Liver (tissue), 9 donors: ENCODE measurements around the gene CHP1. TPM values are rescaled to one million over a fixed set of nuclear protein-coding genes. Genes with fewer than 3 reads are reported as not detected.

Experiments
- DNase-seq: peaks from one replicate; pipeline ENCODE4 v3.0.0-alpha.2; 2017; ENCODE audit warnings: low spot score
- H3K27ac ChIP-seq, 2 donors: one replicate each; pipeline ENCODE4 v1.7.0; 2013; ENCODE audit warnings: inconsistent platforms in 2 of 2, low read length in 2 of 2, control low read depth in 1 of 2, low read depth in 1 of 2, mild to moderate bottlenecking in 1 of 2
- H3K27me3 ChIP-seq, 4 donors: one replicate each; pipeline versions ENCODE4 v1.6.1 to v1.7.0; 2013; ENCODE audit warnings: low read length in 3 of 4, inconsistent platforms in 1 of 4, mild to moderate bottlenecking in 1 of 4, moderate library complexity in 1 of 4; ENCODE audit not compliant: control insufficient read depth in 4 of 4, insufficient read depth in 4 of 4
- H3K36me3 ChIP-seq, 4 donors: one replicate each; pipeline versions ENCODE4 v1.6.1 to v1.7.0; 2013; ENCODE audit warnings: low read length in 3 of 4, mild to moderate bottlenecking in 3 of 4, low read depth in 1 of 4, moderate library complexity in 1 of 4; ENCODE audit not compliant: control insufficient read depth in 4 of 4, insufficient read depth in 3 of 4
- H3K4me1 ChIP-seq, 4 donors: one replicate each; pipeline versions ENCODE4 v1.6.1 to v1.7.0; 2013; ENCODE audit warnings: low read length in 3 of 4, mild to moderate bottlenecking in 3 of 4, moderate library complexity in 1 of 4; ENCODE audit not compliant: control insufficient read depth in 4 of 4, insufficient read depth in 4 of 4
- H3K4me3 ChIP-seq, 3 donors: one replicate each; pipeline versions ENCODE4 v1.6.1 to v1.7.0; 2013; ENCODE audit warnings: low read length in 3 of 3, control low read depth in 1 of 3, low read depth in 1 of 3, mild to moderate bottlenecking in 1 of 3
- H3K9ac ChIP-seq, 2 donors: one replicate each; pipeline ENCODE4 v1.7.0; 2013; ENCODE audit warnings: low read length in 2 of 2, mild to moderate bottlenecking in 2 of 2, moderate library complexity in 2 of 2, control low read depth in 1 of 2, low read depth in 1 of 2
- H3K9me3 ChIP-seq, 4 donors: one replicate each; pipeline versions ENCODE4 v1.6.1 to v1.7.0; 2013; ENCODE audit warnings: low read length in 3 of 4; ENCODE audit not compliant: control insufficient read depth in 4 of 4
- ATF3 ChIP-seq: IDR thresholded peaks from 2 replicates; pipeline ENCODE4 v1.6.1; 2016; ENCODE audit warnings: antibody characterized with exemption
- CTCF ChIP-seq: fragments of 150-350 bp; IDR thresholded peaks from 2 replicates; pipeline ENCODE4 v1.5.1; 2017; ENCODE audit warnings: improper control_type of control experiment, low read depth, low read length; ENCODE audit not compliant: missing input control
- EGR1 ChIP-seq, 2 donors: IDR thresholded peaks; 2 replicates each; pipeline ENCODE4 v1.6.1; 2016 to 2018; ENCODE audit warnings: antibody characterized with exemption in 2 of 2, low read depth in 2 of 2
- FOXA1 ChIP-seq: IDR thresholded peaks from 2 replicates; pipeline ENCODE4 v1.6.1; 2016; ENCODE audit warnings: antibody characterized with exemption
- FOXA2 ChIP-seq: IDR thresholded peaks from 2 replicates; pipeline ENCODE4 v1.6.1; 2016; ENCODE audit warnings: antibody characterized with exemption
- JUND ChIP-seq, 2 donors: IDR thresholded peaks; 2 replicates each; pipeline ENCODE4 v1.6.1; 2016; ENCODE audit warnings: antibody characterized with exemption in 2 of 2
- NR2F2 ChIP-seq: IDR thresholded peaks from 2 replicates; pipeline ENCODE4 v1.6.1; 2016; ENCODE audit warnings: antibody characterized with exemption
- REST ChIP-seq: IDR thresholded peaks from 2 replicates; pipeline ENCODE4 v1.6.1; 2016; ENCODE audit warnings: antibody characterized with exemption, mild to moderate bottlenecking
- RXRA ChIP-seq, 2 donors: IDR thresholded peaks; 2 replicates each; pipeline ENCODE4 v1.6.1; 2017 to 2018; ENCODE audit warnings: antibody characterized with exemption in 2 of 2, mild to moderate bottlenecking in 1 of 2
- SP1 ChIP-seq: IDR thresholded peaks from 2 replicates; pipeline ENCODE4 v1.6.1; 2018; ENCODE audit warnings: antibody characterized with exemption, mild to moderate bottlenecking
- YY1 ChIP-seq: IDR thresholded peaks from 2 replicates; pipeline ENCODE4 v1.6.1; 2016; ENCODE audit warnings: antibody characterized with exemption, mild to moderate bottlenecking
- ZBTB33 ChIP-seq: IDR thresholded peaks from 2 replicates; pipeline ENCODE4 v1.6.1; 2016; ENCODE audit warnings: antibody characterized with exemption
- WGBS: extraction: QIAGEN DNeasy Blood & Tissue Kit; methylation state at CpG from one replicate; pipeline ENCODE4 v1.1.7; 2013; 5-methylcytosine and 5-hydroxymethylcytosine counted together
- polyA plus RNA-seq, 2 donors: library from polyadenylated mRNA; stranded (reverse) in 1 of 2; unstranded in 1 of 2; fragments of 200-250 nt in 1 of 2; fragments of >200 nt in 1 of 2; fragmentation: Nextera tagmentation in 1 of 2; extraction: Ambion mirVana in 1 of 2; gene quantifications; one replicate each; pipeline versions ENCODE4 v1.2.1 to v1.2.3, GENCODE V29; 2013 to 2015
- total RNA-seq, 2 donors: library from RNA; depleted of rRNA; stranded (reverse); fragments of >200 nt; gene quantifications; one replicate each; pipeline ENCODE4 v1.2.3, GENCODE V29; 2014
- donor health status: healthy.
- donor health status: healthy.
- donor health status: healthy.
- donor health status: healthy.
- donor health status: healthy.

CHP1 gene
- total and polyA plus RNA-seq, 4 donors: 87.4 to 162 (median 117) TPM

- H3K9me3 ChIP-seq: no peaks in the 10 kb centered on the region
- H3K4me3 ChIP-seq: no peak overlapping the region
- 83% methylated on average over 3 of the region's 3 CpGs for WGBS
These were observed 25.8 kb upstream of the CHP1 start for GRCh38 chr15:41205315-41205714.

GRCh38 chr15:41207687-41208448 is 23.2 kb upstream of the CHP1 start:
- DNase-seq: no peak
- H3K27ac ChIP-seq: no peak overlapping the region
- WGBS: 95% methylated on average over 5 of the region's 5 CpGs
- H3K4me3 ChIP-seq: no peak overlapping the region
- no peak overlapping the region for H3K9ac ChIP-seq
- no peaks in the 10 kb centered on the region for H3K27me3 ChIP-seq
- no peaks in the 10 kb centered on the region for H3K9me3 ChIP-seq
- no peaks in the 10 kb centered on the region for H3K36me3 ChIP-seq
- H3K4me1 ChIP-seq: no peaks in the 10 kb centered on the region
- TF ChIP-seq SP1 (no peak), NR2F2 (no peak), FOXA2 (no peak), RXRA (IDR thresholded peaks at IDR 0.05) (no peak), ZBTB33 (no peak), FOXA1 (no peak), REST (no peak), JUND (IDR thresholded peaks at IDR 0.05) (no peak)

More at GRCh38 chr15:41205315-41205714, 25.8 kb upstream of the CHP1 start:
- Histone ChIP-seq H3K9ac (no peak overlapping the region), H3K27ac (no peak overlapping the region), H3K4me1 (no peaks in the 10 kb centered on the region), H3K36me3 (no peaks in the 10 kb centered on the region), H3K27me3 (no peaks in the 10 kb centered on the region)
- DNase-seq: no peak
- TF ChIP-seq EGR1 (IDR thresholded peaks at IDR 0.05; ENCODE audit: low read depth in 2 of 2) (no peak), CTCF (no peak), YY1 (no peak), ATF3 (no peak), REST (no peak), JUND (IDR thresholded peaks at IDR 0.05) (no peak), SP1 (no peak), RXRA (IDR thresholded peaks at IDR 0.05) (no peak)
